Breast epithelium (tissue), 3 donors: ENCODE measurements around the gene PRKG1.

Experiments used
- POLR2A ChIP-seq: fragments of 450-650 bp; IDR thresholded peaks from one replicate; pipeline ENCODE4 v1.6.1; 2016; ENCODE audit warnings: antibody characterized with exemption, mild to moderate bottlenecking, moderate library complexity
- POLR2AphosphoS5 ChIP-seq, 3 donors: sonication (generic); formaldehyde crosslinking; IDR thresholded peaks; one replicate each; pipeline ENCODE4 v1.6.1; 2017; ENCODE audit warnings: antibody characterized with exemption in 3 of 3
- TF ChIP-seq, protein P1 (sequence below), 3 donors: fragments of 450-650 bp; IDR thresholded peaks; one replicate each; pipeline ENCODE4 v1.5.1; 2016 to 2017; ENCODE audit warnings: antibody characterized with exemption in 3 of 3, mild to moderate bottlenecking in 3 of 3, moderate library complexity in 3 of 3

DNA sequence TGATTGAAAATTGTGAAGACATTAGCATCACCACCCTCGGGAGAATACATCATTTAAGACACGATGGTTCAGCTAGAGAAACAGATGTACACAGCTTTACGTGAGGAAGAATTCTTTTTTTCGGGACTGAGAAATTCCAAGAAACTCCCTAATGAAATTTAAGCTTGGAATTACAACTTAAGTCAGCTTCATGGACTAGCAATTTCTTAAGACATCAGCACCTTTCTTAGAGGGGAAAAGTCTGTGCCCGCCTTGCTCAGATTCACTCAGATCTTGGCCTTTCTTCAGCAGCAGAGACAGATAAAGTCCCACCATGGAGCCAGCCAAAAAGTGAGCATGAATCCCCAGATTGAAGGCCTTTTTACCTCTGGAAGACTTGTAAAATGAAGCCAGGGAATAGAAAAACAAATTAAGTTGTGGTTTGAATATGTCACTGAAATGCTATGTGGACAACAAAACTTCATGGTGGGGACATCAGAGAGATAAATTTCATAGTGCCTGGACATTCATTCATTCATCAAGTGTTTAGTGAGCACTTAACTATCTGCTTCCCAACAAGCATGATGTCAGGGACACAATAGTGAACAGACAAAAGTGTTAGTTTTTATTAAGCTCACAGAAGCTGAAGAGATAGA is 32.1 kb downstream of the PRKG1 start:
- TF ChIP-seq, protein P1, sequence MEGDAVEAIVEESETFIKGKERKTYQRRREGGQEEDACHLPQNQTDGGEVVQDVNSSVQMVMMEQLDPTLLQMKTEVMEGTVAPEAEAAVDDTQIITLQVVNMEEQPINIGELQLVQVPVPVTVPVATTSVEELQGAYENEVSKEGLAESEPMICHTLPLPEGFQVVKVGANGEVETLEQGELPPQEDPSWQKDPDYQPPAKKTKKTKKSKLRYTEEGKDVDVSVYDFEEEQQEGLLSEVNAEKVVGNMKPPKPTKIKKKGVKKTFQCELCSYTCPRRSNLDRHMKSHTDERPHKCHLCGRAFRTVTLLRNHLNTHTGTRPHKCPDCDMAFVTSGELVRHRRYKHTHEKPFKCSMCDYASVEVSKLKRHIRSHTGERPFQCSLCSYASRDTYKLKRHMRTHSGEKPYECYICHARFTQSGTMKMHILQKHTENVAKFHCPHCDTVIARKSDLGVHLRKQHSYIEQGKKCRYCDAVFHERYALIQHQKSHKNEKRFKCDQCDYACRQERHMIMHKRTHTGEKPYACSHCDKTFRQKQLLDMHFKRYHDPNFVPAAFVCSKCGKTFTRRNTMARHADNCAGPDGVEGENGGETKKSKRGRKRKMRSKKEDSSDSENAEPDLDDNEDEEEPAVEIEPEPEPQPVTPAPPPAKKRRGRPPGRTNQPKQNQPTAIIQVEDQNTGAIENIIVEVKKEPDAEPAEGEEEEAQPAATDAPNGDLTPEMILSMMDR (IDR thresholded peaks at IDR 0.05), result no peak
- TF ChIP-seq POLR2AphosphoS5 (IDR thresholded peaks at IDR 0.05) (no peak), POLR2A (no peak)
